UCSD-AML1 (cell line): ENCODE results near the gene ACE2.
A peak's percentile ranks its signal among the peaks of the same experiment; 100 is the strongest.

Experiments used
- DNase-seq: peaks from one replicate; lab custom pipeline; 2025; ENCODE audit not compliant: unreplicated experiment; lab: John Stamatoyannopoulos, UW

The ACE2 gene

GRCh38 chrX:15576019-15576418, 24.7 kb downstream of the ACE2 start:
- DNase-seq = no peak

- no peak for DNase-seq
Measured at GRCh38 chrX:15574017-15574416, 26.7 kb downstream of the ACE2 start.

GRCh38 chrX:15570145-15570544, 30.6 kb downstream of the ACE2 start:
- DNase-seq = no peak

- DNase-seq = no peak
Measured at GRCh38 chrX:15567886-15568616, 32.7 kb downstream of the ACE2 start.

- DNase-seq = no peak
Measured at GRCh38 chrX:15567267-15567666, 33.5 kb downstream of the ACE2 start.

- no peak for DNase-seq
Measured at GRCh38 chrX:15566244-15566643, 34.5 kb downstream of the ACE2 start.

- DNase-seq = peak; percentile 42
Measured at GRCh38 chrX:15564981-15565579, 35.7 kb downstream of the ACE2 start.

GRCh38 chrX:15563056-15563455, 37.7 kb downstream of the ACE2 start:
- DNase-seq = no peak

- DNase-seq = no peak
Measured at GRCh38 chrX:15560924-15561323, 39.8 kb downstream of the ACE2 start.

GRCh38 chrX:15559227-15559626, 41.5 kb downstream of the ACE2 start:
- DNase-seq = no peak

- no peak for DNase-seq
Measured at GRCh38 chrX:15549189-15550012, 51.4 kb downstream of the ACE2 start.

GRCh38 chrX:15547356-15547755, 53.4 kb downstream of the ACE2 start:
- DNase-seq = no peak

GRCh38 chrX:15546745-15547144, 54.0 kb downstream of the ACE2 start:
- DNase-seq = no peak

- no peak for DNase-seq
Measured at GRCh38 chrX:15530318-15530717, 70.4 kb downstream of the ACE2 start.

GRCh38 chrX:15529165-15529564, 71.6 kb downstream of the ACE2 start:
- no peak for DNase-seq

- no peak for DNase-seq
Measured at GRCh38 chrX:15525664-15526416, 74.9 kb downstream of the ACE2 start.

GRCh38 chrX:15524417-15524816, 76.3 kb downstream of the ACE2 start:
- DNase-seq = no peak

GRCh38 chrX:15523088-15523487, 77.7 kb downstream of the ACE2 start:
- no peak for DNase-seq

- no peak for DNase-seq
Measured at GRCh38 chrX:15522464-15522863, 78.3 kb downstream of the ACE2 start.

- DNase-seq = no peak
Measured at GRCh38 chrX:15515931-15516330, 84.8 kb downstream of the ACE2 start.

- no peak for DNase-seq
Measured at GRCh38 chrX:15514279-15514678, 86.5 kb downstream of the ACE2 start.
